HCT116 (cell line): ENCODE data around the gene CLDN15. TPM values are rescaled to one million over a fixed set of nuclear protein-coding genes. Genes with fewer than 3 reads are reported as not detected.

Source experiments
- ATAC-seq: fragments of 200-7000 bp; cut with Tn5 transposase; 2 replicates; pipeline ENCODE4 v1.9.1; 2020; ENCODE audit warnings: mild to moderate bottlenecking, moderate library complexity
- BruUV-seq: library from RNA; stranded (reverse); fragments of 400-500 nt; replicated peaks from 2 replicates; lab custom pipeline; 2021; lab: Mats Ljungman, UMichigan
- CTCF ChIA-PET: fragments of 300-600 bp; sonication (Branson Sonifier 250); formaldehyde crosslinking; loops from one replicate; lab custom pipeline; 2021; ENCODE audit warnings: antibody characterized with exemption; lab: Charles Lee
- POLR2A ChIA-PET: fragments of 300-600, 350-600 bp; sonication (Branson Sonifier 250); formaldehyde crosslinking; loops from one replicate; lab custom pipeline; 2021; ENCODE audit warnings: antibody characterized with exemption; lab: Charles Lee
- RAD21 ChIA-PET, 2 experiments: fragments of 300-600 bp; sonication (Branson Sonifier 250); formaldehyde crosslinking; loops; one replicate each; lab custom pipeline; 2023; ENCODE audit warnings: low total read pairs in 2 of 2; ENCODE audit not compliant: uncharacterized antibody in 2 of 2, unreplicated experiment in 2 of 2, low non-redundant PET in 1 of 2; lab: Charles Lee
- DNase-seq: peaks from one replicate; pipeline ENCODE4 v3.0.0-alpha.2; 2010; ENCODE audit warnings: low read depth, low spot score
- H2AFZ ChIP-seq: fragments of 200-600 bp; shearing (Covaris generic), sonication (generic); 2 replicates; pipeline ENCODE4 v1.6.1; 2017; ENCODE audit warnings: low read depth, mixed run types, mixed read lengths, antibody characterized with exemption, low read length; ENCODE audit not compliant: poor library complexity, severe bottlenecking
- H3K27ac ChIP-seq: 2 replicates; pipeline ENCODE4 v1.5.1; 2012; ENCODE audit warnings: low read depth, low read length
- H3K27me3 ChIP-seq: fragments of 200-600 bp; sonication (generic); 2 replicates; pipeline ENCODE4 v1.6.1; 2016; ENCODE audit warnings: mixed run types, low read length, mixed read lengths; ENCODE audit not compliant: insufficient read depth
- H3K36me3 ChIP-seq, 2 experiments: fragments of 200-500 bp in 1 of 2; fragments of 200-600 bp in 1 of 2; sonication (Bioruptor generic) in 1 of 2; sonication (generic) in 1 of 2; 2 replicates each; pipeline versions ENCODE4 v1.5.1 to v1.6.1; 2014 to 2016; ENCODE audit warnings: low read length in 2 of 2, inconsistent platforms in 1 of 2, mixed read lengths in 1 of 2, mixed run types in 1 of 2; ENCODE audit not compliant: insufficient read depth in 2 of 2, control insufficient read depth in 1 of 2
- H3K4me1 ChIP-seq, 2 experiments: fragments of 200-600 bp in 1 of 2; sonication (generic) in 1 of 2; 2 replicates each; pipeline versions ENCODE4 v1.5.1 to v1.6.1; 2012 to 2017; ENCODE audit warnings: low read length in 2 of 2, inconsistent platforms in 1 of 2, mild to moderate bottlenecking in 1 of 2, mixed read lengths in 1 of 2, mixed run types in 1 of 2, moderate library complexity in 1 of 2; ENCODE audit not compliant: insufficient read depth in 2 of 2, control insufficient read depth in 1 of 2
- H3K4me2 ChIP-seq: fragments of 200-600 bp; sonication (generic); 2 replicates; pipeline ENCODE4 v1.6.1; 2017; ENCODE audit warnings: mixed run types, low read length, mixed read lengths
- H3K4me3 ChIP-seq, 2 experiments: fragments of 200-600 bp in 1 of 2; sonication (generic) in 1 of 2; replicated peaks in 1 of 2; 2 replicates each; pipeline ENCODE4 v1.5.1; 2011 to 2016; ENCODE audit warnings: low read length in 2 of 2, control low read depth in 1 of 2, low read depth in 1 of 2, mild to moderate bottlenecking in 1 of 2, mixed read lengths in 1 of 2, mixed run types in 1 of 2
- H3K79me2 ChIP-seq: fragments of 200-600 bp; sonication (generic); 2 replicates; pipeline ENCODE4 v1.6.1; 2017; ENCODE audit warnings: mild to moderate bottlenecking, mixed run types, low read length, moderate library complexity, mixed read lengths; ENCODE audit not compliant: insufficient read depth
- H3K9ac ChIP-seq: fragments of 200-600 bp; sonication (generic); 2 replicates; pipeline ENCODE4 v1.6.1; 2016; ENCODE audit warnings: low read length, mixed read lengths
- H3K9me2 ChIP-seq: fragments of 200-600 bp; sonication (generic), shearing (Covaris generic); 2 replicates; pipeline ENCODE4 v1.6.1; 2017; ENCODE audit warnings: mixed run types, mild to moderate bottlenecking, moderate library complexity; ENCODE audit not compliant: insufficient read depth
- H3K9me3 ChIP-seq, 2 experiments: fragments of 200-500 bp in 1 of 2; fragments of 200-600 bp in 1 of 2; sonication (Bioruptor generic) in 1 of 2; sonication (generic) in 1 of 2; 2 replicates each; pipeline ENCODE4 v1.6.1; 2014 to 2017; ENCODE audit warnings: low read length in 2 of 2, mixed read lengths in 2 of 2, inconsistent platforms in 1 of 2, low read depth in 1 of 2, mild to moderate bottlenecking in 1 of 2, mixed run types in 1 of 2, moderate library complexity in 1 of 2; ENCODE audit not compliant: control insufficient read depth in 1 of 2, insufficient read depth in 1 of 2
- H4K20me1 ChIP-seq: fragments of 200-600 bp; sonication (generic), shearing (Covaris generic); 2 replicates; pipeline ENCODE4 v1.6.1; 2017; ENCODE audit warnings: mixed run types, mild to moderate bottlenecking, moderate library complexity; ENCODE audit not compliant: insufficient read depth
- CBX3 ChIP-seq: IDR thresholded peaks from 2 replicates; pipeline ENCODE4 v1.6.1; 2012; ENCODE audit warnings: low read depth
- CEBPB ChIP-seq: IDR thresholded peaks from 2 replicates; pipeline ENCODE4 v1.6.1; 2012; ENCODE audit warnings: low read depth
- EZH2 ChIP-seq: fragments of 200-600 bp; sonication (generic); IDR thresholded peaks from 2 replicates; pipeline ENCODE4 v1.6.1; 2017; ENCODE audit warnings: antibody characterized with exemption, mixed run types
- FOSL1 ChIP-seq: IDR thresholded peaks from 2 replicates; pipeline ENCODE4 v1.6.1; 2012; ENCODE audit warnings: low read depth
- JUND ChIP-seq: IDR thresholded peaks from 2 replicates; pipeline ENCODE4 v1.6.1; 2012
- SIN3A ChIP-seq: IDR thresholded peaks from 2 replicates; pipeline ENCODE4 v1.6.1; 2012; ENCODE audit warnings: low read depth
- SP1 ChIP-seq: IDR thresholded peaks from 2 replicates; pipeline ENCODE4 v1.6.1; 2012; ENCODE audit warnings: low read depth
- YY1 ChIP-seq: IDR thresholded peaks from 2 replicates; pipeline ENCODE4 v1.6.1; 2011; ENCODE audit warnings: low read length, low read depth, moderate library complexity, mild to moderate bottlenecking; ENCODE audit not compliant: insufficient replicate concordance; ENCODE audit errors: extremely low read depth
- ZFX ChIP-seq: fragments of 450-650 bp; IDR thresholded peaks from 2 replicates; pipeline ENCODE4 v1.6.1; 2017
- ZNF274 ChIP-seq: fragments of 200-500 bp; sonication (Bioruptor generic); IDR thresholded peaks from 2 replicates; pipeline ENCODE4 v1.6.1; 2014; ENCODE audit warnings: mild to moderate bottlenecking, low read depth, low read length, inconsistent platforms
- intact Hi-C: fragments of 100-400 bp; cut with micrococcal nuclease; formaldehyde crosslinking; loops from 2 replicates; pipeline ENCODE4 v1.10.0; 2022
- total RNA-seq: library from RNA; stranded (reverse); gene quantifications from one replicate; pipeline ENCODE4 v1.2.1, GENCODE V29; 2021; ENCODE audit not compliant: unreplicated experiment
- TF ChIP-seq, protein P1 (sequence below), 3 experiments: fragments of 200-600 bp in 1 of 3; sonication (generic) in 1 of 3; IDR thresholded peaks in 2 of 3; conservative IDR thresholded peaks in 1 of 3; 2 replicates each; pipeline ENCODE4 v1.5.1; 2012 to 2017; ENCODE audit warnings: low read depth in 2 of 3, low read length in 2 of 3, antibody characterized with exemption in 1 of 3, borderline replicate concordance in 1 of 3, control low read depth in 1 of 3, mild to moderate bottlenecking in 1 of 3, mixed read lengths in 1 of 3, mixed run types in 1 of 3, moderate library complexity in 1 of 3; ENCODE audit not compliant: insufficient read depth in 1 of 3
- TF ChIP-seq, protein P2 (sequence below): IDR thresholded peaks from 2 replicates; pipeline ENCODE4 v1.6.1; 2012; ENCODE audit warnings: low read depth
- TF ChIP-seq, protein P3 (sequence below): IDR thresholded peaks from 2 replicates; pipeline ENCODE4 v1.6.1; 2012
- TF ChIP-seq, protein P4 (sequence below): IDR thresholded peaks from 2 replicates; pipeline ENCODE4 v1.6.1; 2012

The CLDN15 gene
- total RNA-seq, 1 experiment from 2014 or later, result 16.9 TPM

DNA sequence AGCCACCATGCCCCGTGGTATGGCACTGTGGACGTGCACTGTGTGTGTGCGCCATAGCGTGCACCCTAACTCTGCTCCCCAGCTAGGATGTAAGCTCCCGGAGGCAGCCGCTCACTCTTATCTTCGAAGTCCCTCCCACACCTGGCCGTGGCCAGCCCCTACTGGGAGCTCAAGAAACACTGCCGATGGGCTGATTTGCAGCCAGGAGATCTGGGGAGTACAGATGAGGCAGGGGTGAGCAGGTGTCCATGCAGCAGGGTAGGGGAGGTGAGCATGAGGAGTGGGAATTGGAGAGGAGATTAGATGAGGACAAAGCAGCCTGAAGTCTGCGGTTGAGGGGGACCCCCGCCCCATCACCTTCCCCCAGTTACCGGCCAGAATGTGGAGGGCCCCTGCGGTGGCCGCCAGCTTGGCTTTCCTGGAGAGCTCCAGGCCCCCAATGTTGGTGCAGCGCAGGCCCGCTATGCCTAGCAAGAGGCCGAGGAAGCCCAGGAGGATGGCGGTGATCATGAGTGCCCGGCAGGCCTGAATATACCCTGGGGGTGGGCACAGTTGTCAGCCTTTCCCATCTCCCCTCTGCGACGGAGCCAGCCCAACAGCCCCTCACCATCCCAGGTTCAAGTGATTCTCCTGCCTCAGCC lies 3.6 kb downstream of the CLDN15 start:
- ChIA-PET RAD21 (no interaction called here), POLR2A (no interaction called here)

More for the DNA sequence above, 3.6 kb downstream of the CLDN15 start:
- no peaks in the 10 kb centered on the region for H3K27me3 ChIP-seq
- TF ChIP-seq YY1 (no peak), CBX3 (no peak), CEBPB (no peak), EZH2 (no peak), JUND (no peak), ZNF274 (no peak), ZFX (no peak), SIN3A (no peak), FOSL1 (no peak), SP1 (no peak)
- TF ChIP-seq, protein P1, sequence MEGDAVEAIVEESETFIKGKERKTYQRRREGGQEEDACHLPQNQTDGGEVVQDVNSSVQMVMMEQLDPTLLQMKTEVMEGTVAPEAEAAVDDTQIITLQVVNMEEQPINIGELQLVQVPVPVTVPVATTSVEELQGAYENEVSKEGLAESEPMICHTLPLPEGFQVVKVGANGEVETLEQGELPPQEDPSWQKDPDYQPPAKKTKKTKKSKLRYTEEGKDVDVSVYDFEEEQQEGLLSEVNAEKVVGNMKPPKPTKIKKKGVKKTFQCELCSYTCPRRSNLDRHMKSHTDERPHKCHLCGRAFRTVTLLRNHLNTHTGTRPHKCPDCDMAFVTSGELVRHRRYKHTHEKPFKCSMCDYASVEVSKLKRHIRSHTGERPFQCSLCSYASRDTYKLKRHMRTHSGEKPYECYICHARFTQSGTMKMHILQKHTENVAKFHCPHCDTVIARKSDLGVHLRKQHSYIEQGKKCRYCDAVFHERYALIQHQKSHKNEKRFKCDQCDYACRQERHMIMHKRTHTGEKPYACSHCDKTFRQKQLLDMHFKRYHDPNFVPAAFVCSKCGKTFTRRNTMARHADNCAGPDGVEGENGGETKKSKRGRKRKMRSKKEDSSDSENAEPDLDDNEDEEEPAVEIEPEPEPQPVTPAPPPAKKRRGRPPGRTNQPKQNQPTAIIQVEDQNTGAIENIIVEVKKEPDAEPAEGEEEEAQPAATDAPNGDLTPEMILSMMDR (IDR thresholded peaks at IDR 0.05 in 2 of 3, conservative IDR thresholded peaks at IDR 0.05 in 1 of 3; ENCODE audit: borderline replicate concordance in 1 of 3, insufficient read depth in 1 of 3, low read depth in 2 of 3, low read length in 2 of 3), result no peak
- TF ChIP-seq, protein P2, sequence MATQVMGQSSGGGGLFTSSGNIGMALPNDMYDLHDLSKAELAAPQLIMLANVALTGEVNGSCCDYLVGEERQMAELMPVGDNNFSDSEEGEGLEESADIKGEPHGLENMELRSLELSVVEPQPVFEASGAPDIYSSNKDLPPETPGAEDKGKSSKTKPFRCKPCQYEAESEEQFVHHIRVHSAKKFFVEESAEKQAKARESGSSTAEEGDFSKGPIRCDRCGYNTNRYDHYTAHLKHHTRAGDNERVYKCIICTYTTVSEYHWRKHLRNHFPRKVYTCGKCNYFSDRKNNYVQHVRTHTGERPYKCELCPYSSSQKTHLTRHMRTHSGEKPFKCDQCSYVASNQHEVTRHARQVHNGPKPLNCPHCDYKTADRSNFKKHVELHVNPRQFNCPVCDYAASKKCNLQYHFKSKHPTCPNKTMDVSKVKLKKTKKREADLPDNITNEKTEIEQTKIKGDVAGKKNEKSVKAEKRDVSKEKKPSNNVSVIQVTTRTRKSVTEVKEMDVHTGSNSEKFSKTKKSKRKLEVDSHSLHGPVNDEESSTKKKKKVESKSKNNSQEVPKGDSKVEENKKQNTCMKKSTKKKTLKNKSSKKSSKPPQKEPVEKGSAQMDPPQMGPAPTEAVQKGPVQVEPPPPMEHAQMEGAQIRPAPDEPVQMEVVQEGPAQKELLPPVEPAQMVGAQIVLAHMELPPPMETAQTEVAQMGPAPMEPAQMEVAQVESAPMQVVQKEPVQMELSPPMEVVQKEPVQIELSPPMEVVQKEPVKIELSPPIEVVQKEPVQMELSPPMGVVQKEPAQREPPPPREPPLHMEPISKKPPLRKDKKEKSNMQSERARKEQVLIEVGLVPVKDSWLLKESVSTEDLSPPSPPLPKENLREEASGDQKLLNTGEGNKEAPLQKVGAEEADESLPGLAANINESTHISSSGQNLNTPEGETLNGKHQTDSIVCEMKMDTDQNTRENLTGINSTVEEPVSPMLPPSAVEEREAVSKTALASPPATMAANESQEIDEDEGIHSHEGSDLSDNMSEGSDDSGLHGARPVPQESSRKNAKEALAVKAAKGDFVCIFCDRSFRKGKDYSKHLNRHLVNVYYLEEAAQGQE, result no peak
- TF ChIP-seq, protein P3, sequence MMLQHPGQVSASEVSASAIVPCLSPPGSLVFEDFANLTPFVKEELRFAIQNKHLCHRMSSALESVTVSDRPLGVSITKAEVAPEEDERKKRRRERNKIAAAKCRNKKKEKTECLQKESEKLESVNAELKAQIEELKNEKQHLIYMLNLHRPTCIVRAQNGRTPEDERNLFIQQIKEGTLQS, result no peak
- TF ChIP-seq, protein P4, sequence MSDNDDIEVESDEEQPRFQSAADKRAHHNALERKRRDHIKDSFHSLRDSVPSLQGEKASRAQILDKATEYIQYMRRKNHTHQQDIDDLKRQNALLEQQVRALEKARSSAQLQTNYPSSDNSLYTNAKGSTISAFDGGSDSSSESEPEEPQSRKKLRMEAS, result no peak
- TF ChIP-seq, all 23 proteins: peak for 0
- H3K36me3 ChIP-seq, result no peaks in the 10 kb centered on the region; a peak in 1 of 4 replicates
- no peaks in the 10 kb centered on the region for H3K9me2 ChIP-seq
- CTCF ChIA-PET, result interaction anchor here (0.6 to 1.1 kb wide), 3 partner anchors 49 to 203 kb away, joined by 3 read pairs; no protein-coding TSS in a partner anchor
- H3K27ac ChIP-seq, result no peak overlapping the region
- H3K4me3 ChIP-seq, result no peak overlapping the region
- H3K4me1 ChIP-seq, result peaks cover 7 to 20% of the 10 kb centered on the region in 2 experiments
- H3K4me2 ChIP-seq, result no peak overlapping the region
- no TSS peak for BruUV-seq
- no peak for ATAC-seq
- H4K20me1 ChIP-seq, result no peaks in the 10 kb centered on the region
- intact Hi-C loops, result loop anchor here (2.0 kb wide), 1 partner anchor 15 kb away; the partner anchor contains the start of gene ZNHIT1
- H3K9ac ChIP-seq, result no peak overlapping the region
- H3K9me3 ChIP-seq, result no peaks in the 10 kb centered on the region
- no peak for DNase-seq
- no peaks in the 10 kb centered on the region for H3K79me2 ChIP-seq
- H2AFZ ChIP-seq, result no peak overlapping the region
